Measurements from ENCODE around the gene KIAA1217.
A peak's percentile ranks its signal among the peaks of the same experiment; 100 is the strongest.

KIAA1217 gene

GRCh38 chr10:24241536-24242040 is 32.6 kb downstream of the KIAA1217 start:
- WGBS (ENCODE audit: extremely low coverage, insufficient coverage, insufficient read length) = no CpG with 5 or more reads among the region's 5 CpGs
- H2AK5ac ChIP-seq (ENCODE audit: low read length) = peak overlapping the region; percentile 75
- peaks cover 21% of the 10 kb centered on the region for H3K79me2 ChIP-seq (ENCODE audit: control insufficient read depth, insufficient read depth, low read length, poor library complexity)
- H4K12ac ChIP-seq (ENCODE audit: low read depth, low read length) = no peak overlapping the region
- peaks cover 5 to 7% of the 10 kb centered on the region in 2 experiments for H3K36me3 ChIP-seq (ENCODE audit: control insufficient read depth in 1 of 2, insufficient read depth in 2 of 2, low read length in 2 of 2)
- peaks cover 30% of the 10 kb centered on the region for H3K79me1 ChIP-seq (ENCODE audit: low read length)
- no peak overlapping the region for H2BK5ac ChIP-seq (ENCODE audit: low read depth, low read length, poor library complexity)
- H4K91ac ChIP-seq (ENCODE audit: low read depth, low read length) = no peak overlapping the region
- no peaks in the 10 kb centered on the region for H3K9me3 ChIP-seq (ENCODE audit: insufficient read depth, low read depth, low read length)
- no peak overlapping the region for H3K4me3 ChIP-seq (ENCODE audit: low read depth, low read length)
- peak overlapping the region; percentile 59 for H2BK12ac ChIP-seq (ENCODE audit: low read length)
- H3K27ac ChIP-seq (ENCODE audit: low read depth, low read length) = peak overlapping the region; percentile 52
- DNase-seq = no peak
- H4K8ac ChIP-seq (ENCODE audit: low read depth, low read length) = no peak overlapping the region
- peak overlapping the region; percentile 45 for H3K9ac ChIP-seq (ENCODE audit: low read length)
- peak overlapping the region; percentile 77 for H2BK120ac ChIP-seq (ENCODE audit: insufficient read depth, low read length, poor library complexity)
- H3K4me2 ChIP-seq (ENCODE audit: low read length) = peak overlapping the region; percentile 44
- H3K14ac ChIP-seq (ENCODE audit: low read length) = peak overlapping the region; percentile 44
- H3K4ac ChIP-seq (ENCODE audit: low read depth, low read length) = peak overlapping the region; percentile 95
- H2AFZ ChIP-seq (ENCODE audit: insufficient read depth, low read length, poor library complexity) = no peak overlapping the region
- peaks cover 8 to 26% of the 10 kb centered on the region in 2 experiments for H3K4me1 ChIP-seq (ENCODE audit: control insufficient read depth in 1 of 2, insufficient read depth in 2 of 2, low read length in 2 of 2)
- H3K18ac ChIP-seq (ENCODE audit: low read length) = no peak overlapping the region
- H3K23ac ChIP-seq (ENCODE audit: low read length) = no peak overlapping the region
- H3K27me3 ChIP-seq (ENCODE audit: insufficient read depth, low read length) = no peaks in the 10 kb centered on the region

- Histone ChIP-seq H3K4me3 (ENCODE audit: low read depth, low read length) (no peak overlapping the region), H3K4ac (ENCODE audit: low read depth, low read length) (peak overlapping the region; percentile 91), H3K18ac (ENCODE audit: low read length) (no peak overlapping the region), H3K4me2 (ENCODE audit: low read length) (no peak overlapping the region), H2BK5ac (ENCODE audit: low read depth, low read length, poor library complexity) (no peak overlapping the region), H3K23ac (ENCODE audit: low read length) (no peak overlapping the region), H3K79me1 (ENCODE audit: low read length) (peaks cover 32% of the 10 kb centered on the region), H3K27me3 (ENCODE audit: insufficient read depth, low read length) (no peaks in the 10 kb centered on the region), H2BK120ac (ENCODE audit: insufficient read depth, low read length, poor library complexity) (no peak overlapping the region), H4K91ac (ENCODE audit: low read depth, low read length) (no peak overlapping the region), H3K4me1 (ENCODE audit: control insufficient read depth in 1 of 2, insufficient read depth in 2 of 2, low read length in 2 of 2) (peaks cover 9 to 23% of the 10 kb centered on the region in 2 experiments), H4K8ac (ENCODE audit: low read depth, low read length) (no peak overlapping the region), H3K14ac (ENCODE audit: low read length) (no peak overlapping the region), H3K36me3 (ENCODE audit: control insufficient read depth in 1 of 2, insufficient read depth in 2 of 2, low read length in 2 of 2) (peaks cover 8 to 9% of the 10 kb centered on the region in 2 experiments), H2BK12ac (ENCODE audit: low read length) (no peak overlapping the region), H2AFZ (ENCODE audit: insufficient read depth, low read length, poor library complexity) (no peak overlapping the region), H3K9me3 (ENCODE audit: insufficient read depth, low read depth, low read length) (no peaks in the 10 kb centered on the region), H3K27ac (ENCODE audit: low read depth, low read length) (peak overlapping the region; percentile 55), H3K79me2 (ENCODE audit: control insufficient read depth, insufficient read depth, low read length, poor library complexity) (peaks cover 24% of the 10 kb centered on the region), H4K12ac (ENCODE audit: low read depth, low read length) (no peak overlapping the region), H3K9ac (ENCODE audit: low read length) (no peak overlapping the region), H2AK5ac (ENCODE audit: low read length) (no peak overlapping the region)
- DNase-seq = peak in 1 of 2 donors; percentile 43
- WGBS (ENCODE audit: extremely low coverage, insufficient coverage, insufficient read length) = no CpG with 5 or more reads among the region's 4 CpGs
Measured at GRCh38 chr10:24242562-24242961, 33.6 kb downstream of the KIAA1217 start.

- peaks cover 19 to 32% of the 10 kb centered on the region in 2 experiments for H3K4me1 ChIP-seq (ENCODE audit: control insufficient read depth in 1 of 2, insufficient read depth in 2 of 2, low read length in 2 of 2)
- no peaks in the 10 kb centered on the region for H3K27me3 ChIP-seq (ENCODE audit: insufficient read depth, low read length)
- H4K8ac ChIP-seq (ENCODE audit: low read depth, low read length) = no peak overlapping the region
- H3K9me3 ChIP-seq (ENCODE audit: insufficient read depth, low read depth, low read length) = no peaks in the 10 kb centered on the region
- H3K9ac ChIP-seq (ENCODE audit: low read length) = no peak overlapping the region
- peaks cover 8 to 9% of the 10 kb centered on the region in 2 experiments for H3K36me3 ChIP-seq (ENCODE audit: control insufficient read depth in 1 of 2, insufficient read depth in 2 of 2, low read length in 2 of 2)
- no peak overlapping the region for H3K4me3 ChIP-seq (ENCODE audit: low read depth, low read length)
- no peak overlapping the region for H2AK5ac ChIP-seq (ENCODE audit: low read length)
- H3K14ac ChIP-seq (ENCODE audit: low read length) = no peak overlapping the region
- no peak for DNase-seq
- no peak overlapping the region for H4K12ac ChIP-seq (ENCODE audit: low read depth, low read length)
- no peak overlapping the region for H3K23ac ChIP-seq (ENCODE audit: low read length)
- H3K4ac ChIP-seq (ENCODE audit: low read depth, low read length) = peak overlapping the region; percentile 75
- H2AFZ ChIP-seq (ENCODE audit: insufficient read depth, low read length, poor library complexity) = no peak overlapping the region
- H4K91ac ChIP-seq (ENCODE audit: low read depth, low read length) = no peak overlapping the region
- H2BK12ac ChIP-seq (ENCODE audit: low read length) = peak overlapping the region; percentile 58
- no CpG with 5 or more reads among the region's 5 CpGs for WGBS (ENCODE audit: extremely low coverage, insufficient coverage, insufficient read length)
- no peak overlapping the region for H2BK120ac ChIP-seq (ENCODE audit: insufficient read depth, low read length, poor library complexity)
- peaks cover 20% of the 10 kb centered on the region for H3K79me2 ChIP-seq (ENCODE audit: control insufficient read depth, insufficient read depth, low read length, poor library complexity)
- H2BK5ac ChIP-seq (ENCODE audit: low read depth, low read length, poor library complexity) = no peak overlapping the region
- peaks cover 22% of the 10 kb centered on the region for H3K79me1 ChIP-seq (ENCODE audit: low read length)
- H3K27ac ChIP-seq (ENCODE audit: low read depth, low read length) = peak overlapping the region; percentile 39
- H3K18ac ChIP-seq (ENCODE audit: low read length) = no peak overlapping the region
- no peak overlapping the region for H3K4me2 ChIP-seq (ENCODE audit: low read length)
Measured at GRCh38 chr10:24246365-24246764, 37.4 kb downstream of the KIAA1217 start.

- Histone ChIP-seq H3K79me2 (ENCODE audit: control insufficient read depth, insufficient read depth, low read length, poor library complexity) (peaks cover 21% of the 10 kb centered on the region), H3K23ac (ENCODE audit: low read length) (no peak overlapping the region), H3K18ac (ENCODE audit: low read length) (no peak overlapping the region), H2BK5ac (ENCODE audit: low read depth, low read length, poor library complexity) (peak overlapping the region; percentile 36), H4K12ac (ENCODE audit: low read depth, low read length) (no peak overlapping the region), H3K4me3 (ENCODE audit: low read depth, low read length) (no peak overlapping the region), H3K79me1 (ENCODE audit: low read length) (peaks cover 25% of the 10 kb centered on the region), H3K9ac (ENCODE audit: low read length) (no peak overlapping the region), H2AFZ (ENCODE audit: insufficient read depth, low read length, poor library complexity) (no peak overlapping the region), H2BK12ac (ENCODE audit: low read length) (no peak overlapping the region), H3K14ac (ENCODE audit: low read length) (no peak overlapping the region), H3K4me1 (ENCODE audit: control insufficient read depth in 1 of 2, insufficient read depth in 2 of 2, low read length in 2 of 2) (peaks cover 26 to 36% of the 10 kb centered on the region in 2 experiments), H3K4me2 (ENCODE audit: low read length) (no peak overlapping the region), H4K91ac (ENCODE audit: low read depth, low read length) (no peak overlapping the region), H2BK120ac (ENCODE audit: insufficient read depth, low read length, poor library complexity) (no peak overlapping the region), H3K36me3 (ENCODE audit: control insufficient read depth in 1 of 2, insufficient read depth in 2 of 2, low read length in 2 of 2) (peaks cover 8 to 9% of the 10 kb centered on the region in 2 experiments), H4K8ac (ENCODE audit: low read depth, low read length) (no peak overlapping the region), H3K9me3 (ENCODE audit: insufficient read depth, low read depth, low read length) (no peaks in the 10 kb centered on the region), H3K27ac (ENCODE audit: low read depth, low read length) (peak overlapping the region; percentile 98), H3K27me3 (ENCODE audit: insufficient read depth, low read length) (no peaks in the 10 kb centered on the region), H2AK5ac (ENCODE audit: low read length) (no peak overlapping the region), H3K4ac (ENCODE audit: low read depth, low read length) (no peak overlapping the region)
- peak; percentile 47 to 79 for DNase-seq
- no CpG with 5 or more reads among the region's 1 CpG for WGBS (ENCODE audit: extremely low coverage, insufficient coverage, insufficient read length)
Measured at GRCh38 chr10:24247841-24248240, 38.9 kb downstream of the KIAA1217 start.
